Gastrocnemius medialis (tissue), 4 donors: Measurements from ENCODE around the gene ELL2.

Source experiments
- CTCF ChIP-seq, 5 experiments: fragments of 450-650 bp in 3 of 5; fragments of 200-600 bp in 2 of 5; sonication (generic) in 2 of 5; IDR thresholded peaks in 4 of 5; conservative IDR thresholded peaks in 1 of 5; 1 replicate in 4 of 5; 2 replicates in 1 of 5; pipeline ENCODE4 v1.5.1; 2016 to 2019; ENCODE audit warnings: antibody characterized with exemption in 5 of 5, mild to moderate bottlenecking in 3 of 5, moderate library complexity in 3 of 5
- POLR2A ChIP-seq, 2 donors: fragments of 450-650 bp; IDR thresholded peaks; one replicate each; pipeline ENCODE4 v1.6.1; 2017; ENCODE audit warnings: antibody characterized with exemption in 2 of 2, mild to moderate bottlenecking in 2 of 2, moderate library complexity in 2 of 2

DNA sequence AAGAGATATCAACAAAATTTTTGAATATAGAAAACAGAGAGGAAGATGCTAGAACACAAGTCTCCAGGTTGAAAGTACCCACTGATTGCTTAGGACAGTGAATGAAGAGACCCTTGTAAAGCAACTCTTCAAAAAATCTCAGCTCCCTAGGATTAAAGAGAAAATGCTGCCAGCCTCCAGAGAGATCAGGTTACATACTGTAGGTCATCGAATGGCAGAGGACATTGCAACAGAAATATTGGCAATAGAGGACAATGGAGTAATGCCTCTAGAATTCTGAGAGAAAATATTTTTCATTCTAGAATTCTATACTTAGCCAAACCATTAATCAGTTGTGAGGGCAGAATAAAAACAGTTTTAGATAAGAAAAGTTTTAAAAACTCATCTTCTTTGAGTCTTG, 43.1 kb upstream of the ELL2 start:
- TF ChIP-seq CTCF (IDR thresholded peaks at IDR 0.05 in 4 of 5, conservative IDR thresholded peaks at IDR 0.05 in 1 of 5): no peak
- TF ChIP-seq POLR2A (IDR thresholded peaks at IDR 0.05): no peak
